NCI-H1417 (cell line): ENCODE measurements around the gene HIVEP2.

Experiments
- DNase-seq, 3 experiments: peaks; one replicate each; lab custom pipeline; 2025; lab: John Stamatoyannopoulos, UW

The HIVEP2 gene

GRCh38 chr6:142732790-142733189 lies 212.2 kb downstream of the HIVEP2 start:
- no peak for DNase-seq

- DNase-seq, result no peak
Observed at GRCh38 chr6:142731611-142732010, 213.4 kb downstream of the HIVEP2 start.

- no peak for DNase-seq
Observed at GRCh38 chr6:142729618-142730017, 215.4 kb downstream of the HIVEP2 start.

DNA sequence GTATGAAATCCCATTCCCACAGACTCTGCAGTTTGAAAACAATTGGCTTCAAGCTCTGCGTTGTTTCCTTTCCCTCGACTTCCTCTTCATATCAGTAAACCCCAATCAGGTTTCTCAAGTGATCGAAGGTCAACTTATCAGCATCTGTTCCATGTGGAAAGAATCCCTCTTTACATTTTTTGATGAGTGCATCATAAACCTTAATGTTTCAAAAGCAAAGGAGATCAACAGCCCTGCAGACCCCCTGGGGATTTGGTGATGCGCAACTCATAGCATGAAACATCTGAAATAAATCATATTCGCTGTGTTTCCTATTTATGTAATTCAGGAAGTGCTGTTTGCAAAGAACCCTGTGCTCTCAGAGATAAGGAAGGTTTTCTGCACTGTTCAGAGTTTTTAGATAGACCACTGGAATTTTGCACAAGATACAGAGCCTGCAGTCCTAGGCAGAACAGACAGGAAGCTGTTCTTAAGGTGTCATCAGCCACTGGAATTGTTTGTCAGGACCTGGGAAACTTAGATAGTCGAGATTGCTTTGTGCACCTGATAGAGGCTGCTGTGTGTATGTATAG lies 216.0 kb downstream of the HIVEP2 start:
- DNase-seq, result peak in 2 of 3 experiments; percentile 7 to 42

DNA sequence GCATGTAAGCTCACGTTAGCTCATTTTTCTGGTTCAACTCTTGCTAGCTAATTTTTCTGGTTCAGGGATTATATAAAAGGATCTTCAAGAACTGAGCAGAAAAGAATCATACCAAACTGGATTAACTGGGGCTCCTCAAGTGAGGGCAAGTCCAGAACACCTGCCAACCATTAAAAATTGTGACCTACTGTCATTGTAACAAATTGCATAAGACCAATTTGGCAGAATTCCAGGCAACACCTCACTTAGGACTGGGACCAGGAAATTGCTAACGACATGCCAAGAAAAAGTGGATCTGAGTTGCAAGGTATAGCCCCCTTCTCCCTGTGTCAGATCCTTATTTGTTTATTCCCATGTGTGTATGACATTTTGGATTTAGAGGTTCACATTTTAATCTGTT lies 216.6 kb downstream of the HIVEP2 start:
- DNase-seq, result peak; percentile 53 to 91 (median 59)

GRCh38 chr6:142726616-142727015 lies 218.4 kb downstream of the HIVEP2 start:
- DNase-seq, result no peak

DNA sequence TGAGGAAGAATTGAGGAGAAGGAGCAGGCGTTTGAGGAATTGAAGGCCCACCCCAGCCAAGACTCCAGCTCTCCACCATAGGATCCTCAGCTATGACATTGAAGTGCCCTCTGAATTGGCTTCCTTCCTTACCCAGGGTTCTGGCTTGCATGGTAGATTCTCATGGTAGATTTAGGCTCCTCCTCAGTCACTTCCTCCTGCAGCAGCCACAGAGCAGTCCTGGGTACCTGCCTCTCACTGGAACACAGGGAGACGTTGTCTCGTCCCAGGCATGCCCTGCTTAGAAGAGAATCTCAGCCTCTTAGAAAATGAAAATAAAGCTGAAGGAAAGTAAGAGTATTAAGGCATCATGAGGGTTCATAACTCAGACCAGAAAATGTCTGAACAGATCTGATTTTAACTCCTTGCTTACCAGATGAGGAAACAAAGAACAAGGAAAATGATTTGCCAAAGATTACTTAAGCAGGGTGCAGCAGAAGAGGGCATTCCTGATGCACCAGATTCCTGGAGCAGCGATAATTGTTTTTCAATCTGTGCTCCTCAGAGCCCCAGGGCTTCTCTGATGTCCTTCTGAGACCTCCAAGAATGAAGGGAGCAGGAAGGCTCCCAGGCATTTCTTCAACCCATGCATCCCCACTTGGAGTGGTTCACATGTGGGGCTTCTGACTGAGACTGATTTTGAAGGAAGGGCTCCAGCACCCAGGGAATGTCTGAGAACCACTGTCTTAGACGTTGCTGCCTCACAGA lies 219.8 kb downstream of the HIVEP2 start:
- DNase-seq, result no peak

DNA sequence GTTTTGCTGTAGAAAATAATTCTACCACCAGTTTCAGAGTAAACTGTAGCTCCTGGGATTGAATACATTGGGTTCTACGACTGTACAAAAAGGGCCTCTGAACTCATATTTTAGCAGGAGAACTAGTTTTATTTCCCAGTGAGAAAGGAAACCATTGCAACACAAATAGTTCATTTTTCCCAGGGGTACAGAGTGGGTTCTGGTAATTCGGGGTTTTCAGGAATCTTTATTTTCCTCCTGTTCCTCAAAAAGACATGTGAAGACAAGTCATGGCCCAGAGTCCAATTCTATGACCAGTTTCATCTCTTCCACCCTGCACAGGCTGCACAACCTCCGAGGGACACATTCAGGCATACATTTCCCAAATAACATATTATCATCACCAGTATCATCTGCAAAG lies 222.1 kb downstream of the HIVEP2 start:
- no peak for DNase-seq

- no peak for DNase-seq
Observed at GRCh38 chr6:142722012-142722411, 223.0 kb downstream of the HIVEP2 start.

- no peak for DNase-seq
Observed at GRCh38 chr6:142721215-142721920, 223.6 kb downstream of the HIVEP2 start.

DNA sequence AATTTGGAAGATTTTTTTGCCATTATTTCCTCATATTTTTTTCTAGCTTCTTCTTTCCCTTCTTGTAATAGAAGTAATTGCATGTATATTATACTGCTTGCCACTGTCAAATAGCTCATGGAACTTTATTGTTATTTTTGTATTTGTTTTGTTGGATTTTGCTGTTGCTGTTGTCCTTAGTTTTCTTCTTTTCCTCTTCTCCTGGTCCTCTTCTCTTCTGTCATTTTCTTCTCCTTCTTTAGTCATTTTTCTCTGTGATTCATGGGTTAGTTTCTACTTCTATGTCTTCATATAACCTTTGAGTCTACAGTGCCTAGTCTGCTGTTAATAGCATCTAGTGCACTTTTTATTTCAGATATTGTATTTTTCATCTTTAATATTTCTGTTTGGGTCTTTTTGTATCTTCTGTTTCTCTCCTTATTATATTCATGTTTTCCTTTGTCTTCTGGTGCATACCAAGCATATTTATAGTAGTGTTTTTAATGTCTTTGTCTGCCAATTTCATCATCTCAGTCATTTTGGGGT lies 226.2 kb downstream of the HIVEP2 start:
- DNase-seq, result no peak

DNA sequence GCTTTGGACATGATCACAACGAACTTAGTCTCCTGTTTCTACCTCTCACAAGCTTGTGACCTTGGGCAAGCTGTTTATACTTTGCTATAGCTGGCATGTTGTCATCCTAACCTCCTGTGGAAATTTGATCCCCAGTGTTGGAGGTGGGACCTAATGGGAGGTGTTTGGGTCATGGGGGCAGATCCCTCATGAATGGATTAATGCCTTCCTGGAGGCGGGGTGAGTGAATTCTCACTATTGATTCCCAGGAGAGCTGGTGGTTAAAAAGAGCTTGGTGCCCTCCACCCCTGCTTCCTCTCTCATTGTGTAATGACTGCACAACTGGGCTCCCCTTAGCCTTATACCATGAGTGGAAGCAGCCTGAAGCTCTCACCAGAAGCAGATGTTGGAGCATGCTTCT lies 228.9 kb downstream of the HIVEP2 start:
- DNase-seq, result no peak

GRCh38 chr6:142714951-142715785 lies 229.8 kb downstream of the HIVEP2 start:
- DNase-seq, result no peak

DNA sequence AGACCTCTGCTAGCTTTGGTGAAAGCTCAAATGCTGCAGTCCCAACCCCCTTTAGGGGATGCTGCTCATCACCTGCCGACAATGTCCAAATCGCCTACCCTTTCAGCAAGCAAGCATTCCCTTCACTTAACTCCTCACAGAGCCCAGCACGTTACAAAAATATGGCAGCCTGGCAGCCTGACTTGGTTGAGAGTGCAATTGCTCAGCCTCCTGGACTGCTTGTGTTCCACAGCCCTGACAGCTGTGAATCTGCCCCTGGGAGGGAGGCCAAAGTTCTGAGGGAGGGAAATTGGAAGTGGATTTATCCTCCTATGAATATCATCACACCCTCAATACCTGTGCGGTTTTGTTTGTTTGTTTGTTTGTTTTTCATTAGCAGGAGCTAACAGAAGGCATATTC lies 231.0 kb downstream of the HIVEP2 start:
- no peak for DNase-seq

DNA sequence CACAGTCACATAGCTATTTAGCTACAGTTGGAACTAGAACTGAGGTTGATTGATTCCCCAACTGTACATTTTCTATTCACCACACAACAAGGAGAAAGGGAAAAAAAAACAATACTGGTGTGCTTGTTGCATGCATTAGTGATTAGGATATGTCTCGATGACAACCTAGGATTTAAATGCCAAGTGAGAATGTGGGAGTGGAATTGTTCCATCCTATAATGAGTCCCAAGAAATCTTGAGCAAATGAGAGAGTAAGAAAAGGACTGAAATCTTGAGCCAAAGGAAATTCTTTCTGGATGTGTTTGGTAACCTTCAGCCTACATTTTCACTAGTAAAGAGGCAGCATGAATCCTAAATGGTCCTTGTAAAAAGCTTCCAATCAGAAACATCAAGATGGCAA lies 232.7 kb downstream of the HIVEP2 start:
- no peak for DNase-seq

DNA sequence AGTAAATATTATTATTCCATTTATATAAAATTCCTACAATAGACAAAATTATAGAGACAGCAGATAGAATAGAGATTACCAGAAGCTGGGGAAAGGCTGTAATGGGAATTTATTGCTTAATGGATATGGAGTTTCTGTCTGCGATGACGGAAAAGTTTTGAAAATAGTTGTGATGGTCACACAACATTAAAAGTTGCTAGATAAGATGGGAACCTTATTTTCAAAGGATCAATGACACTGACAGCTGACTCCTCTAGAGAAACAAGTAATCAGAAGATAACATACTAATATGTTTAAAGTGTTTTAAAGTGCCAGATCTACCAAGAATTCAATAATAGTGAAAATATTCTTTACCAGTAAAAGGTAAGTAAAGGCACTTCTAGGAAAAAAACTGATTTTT lies 236.3 kb downstream of the HIVEP2 start:
- no peak for DNase-seq

- DNase-seq, result no peak
Observed at GRCh38 chr6:142707255-142707654, 237.7 kb downstream of the HIVEP2 start.

DNA sequence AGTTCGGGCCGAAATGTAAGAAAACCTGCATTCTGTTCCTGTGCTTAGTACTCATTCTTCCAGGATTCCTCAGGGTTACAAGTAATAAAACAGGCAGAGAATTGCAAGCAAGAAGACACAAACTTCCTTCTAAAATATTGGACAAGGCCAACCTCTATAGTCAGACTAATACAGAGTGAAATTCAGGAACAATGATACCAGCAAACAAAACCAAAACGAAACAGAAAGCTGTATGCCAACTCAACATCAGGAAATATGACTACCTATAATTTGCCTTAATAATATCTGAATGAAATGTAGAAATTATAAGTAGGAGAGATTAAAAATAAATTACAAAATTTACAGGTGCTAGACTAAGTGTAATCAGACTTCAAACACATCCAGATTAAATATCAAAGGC lies 238.8 kb downstream of the HIVEP2 start:
- DNase-seq, result no peak

DNA sequence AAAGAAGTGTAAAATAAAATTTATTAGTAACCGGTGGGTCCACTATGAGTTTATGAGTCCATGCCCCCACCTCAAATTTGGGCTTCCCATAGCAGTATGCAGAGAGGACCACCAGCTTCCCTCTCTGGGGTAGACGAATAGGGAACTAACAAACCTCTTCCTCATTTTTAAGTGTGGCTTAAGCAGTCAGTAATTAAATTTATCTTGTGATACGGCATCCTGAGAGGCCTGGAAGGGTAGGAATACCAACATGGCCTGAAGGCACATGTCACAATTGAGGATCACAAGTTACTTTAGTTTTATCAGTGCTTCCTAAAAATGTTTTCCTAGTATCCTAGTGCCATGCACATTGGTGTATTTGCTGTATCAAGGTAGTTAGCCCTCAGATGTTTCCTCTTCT lies 239.9 kb downstream of the HIVEP2 start:
- DNase-seq, result no peak

GRCh38 chr6:142702501-142703460 lies 242.2 kb downstream of the HIVEP2 start:
- DNase-seq, result peak in 2 of 3 experiments; percentile 10 to 24
